AG09309 (cell line): Measurements from ENCODE around the gene BAZ2A.

Experiments used
- DNase-seq: peaks from one replicate; pipeline ENCODE4 v3.0.0-alpha.2; 2010; ENCODE audit warnings: low read depth
- H3K4me3 ChIP-seq: 2 replicates; pipeline ENCODE4 v1.5.1; 2011; ENCODE audit warnings: mild to moderate bottlenecking, low read depth, low read length, moderate library complexity; ENCODE audit not compliant: control insufficient read depth
- CTCF ChIP-seq: IDR thresholded peaks from 2 replicates; pipeline ENCODE4 v1.5.1; 2011; ENCODE audit warnings: mild to moderate bottlenecking, low read depth, low read length, inconsistent platforms; ENCODE audit not compliant: insufficient read depth, control insufficient read depth; ENCODE audit errors: missing control alignments

BAZ2A gene

GRCh38 chr12:56616244-56616643 is 13.9 kb downstream of the BAZ2A start:
- no peak for TF ChIP-seq CTCF
- H3K4me3 ChIP-seq = no peak overlapping the region
- no peak for DNase-seq

- TF ChIP-seq CTCF = no peak
- DNase-seq = no peak
- H3K4me3 ChIP-seq = no peak overlapping the region
These were observed 15.5 kb downstream of the BAZ2A start for GRCh38 chr12:56614627-56615026.

GRCh38 chr12:56604355-56604754 is 25.8 kb downstream of the BAZ2A start:
- no peak overlapping the region for H3K4me3 ChIP-seq
- TF ChIP-seq CTCF = no peak
- DNase-seq = no peak

GRCh38 chr12:56602239-56602638 is 27.9 kb downstream of the BAZ2A start:
- H3K4me3 ChIP-seq = no peak overlapping the region
- no peak for TF ChIP-seq CTCF
- no peak for DNase-seq

GRCh38 chr12:56601503-56601902 is 28.6 kb downstream of the BAZ2A start:
- H3K4me3 ChIP-seq = no peak overlapping the region
- no peak for DNase-seq
- peak; percentile 21 for TF ChIP-seq CTCF

GRCh38 chr12:56600753-56601152 is 29.4 kb downstream of the BAZ2A start:
- no peak overlapping the region for H3K4me3 ChIP-seq
- no peak for TF ChIP-seq CTCF

GRCh38 chr12:56599797-56600196 is 30.3 kb downstream of the BAZ2A start:
- no peak for TF ChIP-seq CTCF
- no peak for DNase-seq
- H3K4me3 ChIP-seq = no peak overlapping the region

More at GRCh38 chr12:56600753-56601152, 29.4 kb downstream of the BAZ2A start:
- DNase-seq = no peak
